GM18519 (cell line): Measurements from ENCODE around the gene CLPSL1.

Source experiments
- ATAC-seq: cut with Tn5 transposase; IDR thresholded peaks from one replicate; pipeline ENCODE4 v1.9.1; 2021; ENCODE audit warnings: mild to moderate bottlenecking, moderate library complexity; ENCODE audit not compliant: unreplicated experiment, low FRiP score

The CLPSL1 gene

DNA sequence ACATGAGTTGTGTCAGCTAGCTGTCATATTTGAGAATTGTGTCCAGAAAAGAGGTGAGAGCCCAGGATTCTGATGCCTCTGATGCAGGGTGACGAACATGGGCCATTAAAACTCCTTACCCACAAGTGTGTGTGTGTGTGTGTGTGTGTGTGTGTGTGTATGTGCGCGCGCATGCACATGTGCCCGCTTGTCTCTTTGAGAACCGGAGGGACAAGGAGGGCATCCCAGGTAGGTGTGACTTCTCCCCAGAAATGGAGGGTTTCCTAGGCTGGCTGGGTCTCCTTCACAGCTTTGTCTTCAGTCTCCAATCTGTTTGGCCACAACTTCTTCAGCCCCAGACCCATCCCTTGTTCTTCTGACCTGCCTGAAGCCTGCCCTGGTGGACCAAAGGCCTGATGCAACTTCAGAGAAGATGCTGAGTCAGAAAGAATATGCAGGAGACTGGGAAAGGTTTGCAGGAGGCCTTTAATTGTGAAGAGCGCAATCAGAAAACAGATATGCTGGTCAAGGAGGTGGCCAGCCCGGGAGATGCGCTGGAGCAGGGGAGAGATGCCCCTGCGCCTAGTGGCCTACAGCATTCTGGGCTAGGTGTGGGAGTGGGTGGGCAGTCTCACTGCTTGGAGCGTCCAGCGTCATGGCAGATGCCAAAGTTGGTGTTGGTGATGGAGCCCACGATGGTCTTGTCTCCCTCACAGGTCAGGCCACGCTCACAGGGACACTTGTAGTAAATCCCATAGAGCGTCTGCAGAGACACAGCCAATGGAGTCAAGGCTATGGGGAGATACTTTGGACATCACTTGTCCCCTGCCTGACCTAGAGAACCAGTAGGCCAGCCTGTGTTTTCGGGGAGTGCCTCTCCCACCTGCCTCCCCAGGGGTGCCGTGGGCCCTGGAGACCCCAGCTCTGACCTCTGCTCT, 14.0 kb downstream of the CLPSL1 start:
- ATAC-seq: no peak

GRCh38 chr6:35795453-35796071, 14.7 kb downstream of the CLPSL1 start:
- ATAC-seq: no peak

DNA sequence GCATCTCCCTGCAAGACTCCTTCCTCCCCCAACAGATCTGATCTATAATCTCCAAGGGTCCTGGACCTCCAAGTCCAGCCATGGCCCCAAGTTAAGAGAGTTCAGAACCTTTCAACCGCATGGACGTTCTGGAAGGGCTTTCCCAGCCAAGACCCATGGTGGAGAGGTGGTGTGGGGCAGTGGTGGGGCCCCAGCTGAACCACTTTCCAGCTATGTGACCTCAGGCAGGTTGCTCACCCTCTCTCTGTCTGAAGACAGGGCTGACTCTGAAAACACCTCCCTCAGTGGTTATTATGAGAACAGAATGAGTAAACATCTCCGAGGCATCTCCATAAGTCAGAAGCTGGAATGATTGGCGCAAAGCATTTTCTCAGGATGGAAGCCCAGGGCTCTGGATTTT, 15.4 kb downstream of the CLPSL1 start:
- ATAC-seq: no peak

- no peak for ATAC-seq
These were observed 17.2 kb downstream of the CLPSL1 start for GRCh38 chr6:35797837-35798526.

GRCh38 chr6:35798706-35799105, 17.9 kb downstream of the CLPSL1 start:
- ATAC-seq: no peak

DNA sequence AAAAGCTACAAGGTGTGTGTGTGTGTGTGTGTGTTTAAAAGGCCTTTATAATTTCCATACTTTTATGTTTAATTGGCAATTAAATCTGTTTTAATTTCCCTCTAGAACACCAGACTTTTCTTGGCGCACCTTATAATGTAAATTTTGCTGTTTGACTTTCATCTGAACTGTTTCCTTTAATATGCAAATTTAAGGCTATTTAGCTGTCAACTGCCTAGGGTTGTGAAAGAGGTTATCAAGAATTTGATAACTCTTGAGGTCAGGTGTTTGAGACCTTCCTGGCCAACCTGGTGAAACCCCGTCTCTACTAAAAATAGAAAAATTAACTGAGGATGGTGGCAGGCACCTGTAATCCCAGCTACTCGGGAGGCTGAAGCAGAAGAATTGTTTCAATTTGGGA, 20.3 kb downstream of the CLPSL1 start:
- ATAC-seq: no peak

GRCh38 chr6:35804996-35805736, 24.3 kb downstream of the CLPSL1 start, which contains the start of gene LHFPL5:
Gene LHFPL5 (plus strand): TSS chr6:35805352. CDS start chr6:35805671, 319 bp downstream.
- ATAC-seq: no peak

DNA sequence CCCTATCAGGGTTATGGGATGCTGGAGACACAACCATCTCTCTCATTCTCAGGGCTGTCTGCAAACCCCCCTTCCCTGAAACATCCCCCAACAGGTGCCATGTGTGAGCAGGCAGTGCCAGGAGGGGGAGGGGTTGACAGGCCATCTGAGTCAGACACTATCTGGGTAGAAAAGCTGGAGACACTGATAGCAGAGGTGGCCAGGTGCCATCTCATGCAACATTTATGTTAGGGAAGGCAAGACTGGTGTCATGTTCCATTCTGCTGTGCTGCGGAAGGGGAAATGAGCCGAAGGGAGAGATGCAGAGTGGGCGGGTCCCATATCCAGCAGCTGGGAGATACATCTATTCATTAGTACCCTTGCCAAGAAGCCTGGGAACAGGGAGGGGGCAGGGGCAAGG, 27.9 kb downstream of the CLPSL1 start:
- ATAC-seq: no peak

DNA sequence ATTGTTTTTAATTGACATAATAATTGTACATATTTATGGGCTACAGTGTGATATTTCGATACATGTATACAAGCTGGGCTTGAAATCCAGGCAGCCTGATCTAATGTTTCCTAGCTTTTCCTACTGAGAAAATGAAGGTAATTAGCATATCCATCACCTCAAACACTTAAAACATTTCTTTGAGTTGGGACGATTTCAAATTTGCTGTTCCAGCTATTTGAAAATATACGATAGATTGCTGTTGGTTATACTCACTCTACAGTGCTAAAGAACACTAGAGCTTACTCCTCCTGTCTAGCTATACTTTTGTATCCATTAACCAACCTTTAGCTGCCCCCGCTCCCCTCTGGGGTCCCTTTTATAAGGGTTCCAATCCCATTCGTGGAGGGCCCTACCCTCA, 29.0 kb downstream of the CLPSL1 start:
- no peak for ATAC-seq

DNA sequence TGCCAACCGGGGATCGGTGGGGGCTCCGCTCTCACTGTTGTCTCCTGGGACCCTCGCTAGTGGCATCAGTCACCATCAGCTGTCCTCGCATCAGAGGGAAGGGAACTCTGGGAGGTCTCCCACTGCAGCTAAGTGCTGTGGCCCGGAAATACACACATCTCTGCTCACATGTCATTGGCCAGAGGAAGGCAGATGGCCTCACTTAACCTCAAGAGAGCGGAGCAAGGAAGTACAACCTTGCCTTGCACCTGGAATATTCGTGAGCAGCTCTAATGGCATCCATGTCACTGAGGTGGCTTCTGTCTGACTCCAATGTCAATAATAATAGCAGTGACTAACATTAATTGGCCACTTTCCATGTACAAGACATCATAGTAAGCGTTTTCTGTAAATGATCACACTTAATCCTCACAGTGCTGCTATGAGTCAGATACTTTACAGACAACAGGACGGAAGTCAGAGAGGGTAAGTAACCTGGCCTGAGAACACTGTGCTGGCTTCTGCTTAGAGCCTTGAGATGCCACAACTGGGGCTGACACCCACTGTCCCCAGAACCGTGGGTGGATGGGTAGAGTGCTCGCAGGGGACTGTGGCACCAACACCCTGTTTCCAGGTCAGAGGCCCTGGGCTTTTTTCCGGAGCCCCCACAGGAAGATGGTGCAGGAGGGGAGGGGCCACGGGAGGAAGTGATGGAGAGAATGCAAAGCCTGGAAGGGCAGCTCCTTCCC, 30.3 kb downstream of the CLPSL1 start:
- ATAC-seq: no peak

- ATAC-seq: no peak
These were observed 30.8 kb downstream of the CLPSL1 start for GRCh38 chr6:35811699-35811995.

DNA sequence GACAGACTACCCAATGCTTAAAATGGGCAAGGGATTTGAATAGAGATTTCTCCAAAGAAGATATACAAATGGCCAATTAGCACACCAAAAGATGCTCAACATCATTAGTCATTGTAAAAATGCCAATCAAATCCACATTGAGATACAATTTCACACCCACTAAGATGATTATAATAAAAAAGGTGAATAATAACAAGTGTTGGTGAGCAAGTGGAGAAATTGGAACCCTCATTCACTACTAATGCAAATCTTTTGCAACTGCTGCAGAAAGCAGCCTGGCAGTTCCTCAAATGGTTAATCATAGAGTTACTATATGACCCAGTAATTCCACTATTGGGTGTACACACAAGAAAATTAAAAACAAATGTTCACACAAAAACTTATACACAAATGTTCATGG, 36.7 kb downstream of the CLPSL1 start:
- ATAC-seq: no peak

DNA sequence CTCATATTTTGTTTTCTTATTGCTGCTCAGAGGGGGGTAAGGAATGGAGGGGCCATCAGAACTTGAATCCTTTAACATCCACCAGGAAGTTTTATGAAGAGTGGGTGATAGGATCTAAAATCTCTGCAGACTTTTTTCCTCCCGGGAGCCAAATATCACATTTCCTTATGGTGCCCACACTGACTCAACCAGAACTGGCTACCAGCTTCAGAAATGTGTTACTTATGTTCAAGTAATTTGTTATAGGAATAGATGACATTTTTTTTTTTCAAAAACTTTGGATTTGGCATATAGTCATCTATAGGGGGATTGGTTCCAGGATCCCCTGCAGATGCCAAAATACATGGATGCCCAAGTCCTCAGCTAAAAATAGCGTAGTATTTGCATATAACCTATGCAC, 42.8 kb downstream of the CLPSL1 start:
- no peak for ATAC-seq

DNA sequence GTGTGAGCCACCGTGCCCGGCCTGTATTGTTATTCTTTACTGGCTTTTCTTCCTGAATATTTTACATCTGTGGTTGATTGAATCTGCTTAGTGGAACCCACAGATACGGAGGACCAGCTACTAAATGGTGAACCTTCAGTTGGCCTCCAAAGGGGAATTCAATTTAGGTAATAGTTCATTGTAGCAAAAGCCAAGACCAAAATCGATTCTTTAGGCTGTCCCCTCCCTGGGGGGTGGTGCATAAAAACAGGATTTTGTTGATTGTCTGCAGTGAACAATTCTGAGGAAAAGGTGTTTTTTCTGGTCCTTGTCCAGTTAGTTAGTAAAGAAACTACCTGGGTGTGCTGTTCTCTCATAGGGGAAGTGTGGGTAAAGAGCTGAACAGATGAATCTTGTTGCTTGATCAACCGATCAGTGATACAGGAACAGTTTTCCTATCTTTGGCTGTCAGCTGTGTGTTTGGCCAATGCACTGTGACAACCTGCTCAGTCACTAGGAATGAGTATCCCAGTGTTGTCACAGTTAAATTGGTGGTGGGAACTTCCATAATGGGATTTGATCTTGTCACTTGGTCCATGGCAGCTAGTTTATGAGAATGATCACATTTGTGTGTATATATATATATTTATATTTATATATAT, 43.9 kb downstream of the CLPSL1 start:
- no peak for ATAC-seq

DNA sequence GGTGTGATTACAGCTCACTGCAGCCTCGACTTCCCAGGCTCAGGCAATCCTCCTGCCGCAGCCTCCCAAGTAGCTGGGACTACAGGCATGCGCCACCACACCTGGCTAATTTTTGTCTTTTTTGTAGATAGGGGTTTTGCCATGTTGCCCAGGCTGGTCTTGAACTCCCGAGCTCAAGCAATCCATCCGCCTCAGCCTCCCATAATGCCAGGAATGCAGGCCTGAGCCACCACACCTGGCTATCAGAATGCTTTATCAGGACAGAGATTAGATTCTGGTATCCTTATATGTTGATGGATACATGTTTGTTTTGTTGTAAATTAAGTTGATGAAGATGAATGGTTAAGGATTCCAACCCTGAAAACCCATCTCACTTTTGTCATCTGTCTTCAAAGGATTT, 48.5 kb downstream of the CLPSL1 start:
- no peak for ATAC-seq

- no peak for ATAC-seq
These were observed 50.6 kb downstream of the CLPSL1 start for GRCh38 chr6:35831257-35832007.

- ATAC-seq: no peak
These were observed 52.7 kb downstream of the CLPSL1 start for GRCh38 chr6:35833536-35833935.
